ENCODE measurements around the gene PLS3. TPM values are rescaled to one million over a fixed set of nuclear protein-coding genes. Genes with fewer than 3 reads are reported as not detected.
"Not testable (repeated sequence)": the region's sequence is repeated elsewhere in the genome, so short reads cannot be mapped to it uniquely, and the experiment has no call there.

Gene PLS3
- total and polyA plus RNA-seq, 9 donors = 74.7 to 134 (median 95.8) TPM

GRCh38 chrX:115535421-115535820 is 25.6 kb upstream of the PLS3 start:
- H3K4me3 ChIP-seq (ENCODE audit: low read length) = no peak overlapping the region
- no peaks in the 10 kb centered on the region for H3K9me3 ChIP-seq (replicated peaks; ENCODE audit: control insufficient read depth, low read depth, low read length)
- no peaks in the 10 kb centered on the region for H3K36me3 ChIP-seq (ENCODE audit: control insufficient read depth, insufficient read depth, low read length)
- no peaks in the 10 kb centered on the region for H3K4me1 ChIP-seq (ENCODE audit: control insufficient read depth, insufficient read depth, low read length)
- no peak overlapping the region for H3K27ac ChIP-seq (ENCODE audit: low read length)
- H3K27me3 ChIP-seq (ENCODE audit: control insufficient read depth, insufficient read depth, low read length) = peaks cover 27% of the 10 kb centered on the region
- peak; percentile 4 for DNase-seq

- Histone ChIP-seq H3K27ac (ENCODE audit: low read length) (no peak overlapping the region), H3K27me3 (ENCODE audit: control insufficient read depth, insufficient read depth, low read length) (peaks cover 27% of the 10 kb centered on the region), H3K4me3 (ENCODE audit: low read length) (no peak overlapping the region), H3K4me1 (ENCODE audit: control insufficient read depth, insufficient read depth, low read length) (no peaks in the 10 kb centered on the region), H3K9me3 (replicated peaks; ENCODE audit: control insufficient read depth, low read depth, low read length) (no peaks in the 10 kb centered on the region), H3K36me3 (ENCODE audit: control insufficient read depth, insufficient read depth, low read length) (no peaks in the 10 kb centered on the region)
- DNase-seq = no peak
- no CpG with 5 or more reads among the region's 1 CpG for WGBS (ENCODE audit: insufficient coverage)
These were observed 25.1 kb upstream of the PLS3 start for GRCh38 chrX:115535844-115536243.

GRCh38 chrX:115539841-115540240 is 21.1 kb upstream of the PLS3 start:
- Histone ChIP-seq H3K27me3 (ENCODE audit: control insufficient read depth, insufficient read depth, low read length) (peaks cover 15% of the 10 kb centered on the region), H3K9me3 (replicated peaks; ENCODE audit: control insufficient read depth, low read depth, low read length) (no peaks in the 10 kb centered on the region), H3K36me3 (ENCODE audit: control insufficient read depth, insufficient read depth, low read length) (no peaks in the 10 kb centered on the region), H3K27ac (ENCODE audit: low read length) (no peak overlapping the region), H3K4me1 (ENCODE audit: control insufficient read depth, insufficient read depth, low read length) (no peaks in the 10 kb centered on the region), H3K4me3 (ENCODE audit: low read length) (no peak overlapping the region)
- DNase-seq = no peak
- no CpG with 5 or more reads among the region's 2 CpGs for WGBS (ENCODE audit: insufficient coverage)

- H3K36me3 ChIP-seq (ENCODE audit: control insufficient read depth, insufficient read depth, low read length); H3K9me3 ChIP-seq (replicated peaks; ENCODE audit: control insufficient read depth, low read depth, low read length); H3K27ac ChIP-seq (ENCODE audit: low read length); H3K4me3 ChIP-seq (ENCODE audit: low read length); DNase-seq; H3K4me1 ChIP-seq (ENCODE audit: control insufficient read depth, insufficient read depth, low read length): not testable (repeated sequence)
- peaks cover 18% of the 10 kb centered on the region for H3K27me3 ChIP-seq (ENCODE audit: control insufficient read depth, insufficient read depth, low read length)
- WGBS (ENCODE audit: insufficient coverage) = 77% methylated on average over 8 of the region's 10 CpGs
These were observed 19.9 kb upstream of the PLS3 start for GRCh38 chrX:115541045-115541444.

GRCh38 chrX:115547448-115547847 is 13.5 kb upstream of the PLS3 start:
- Histone ChIP-seq H3K4me1 (ENCODE audit: control insufficient read depth, insufficient read depth, low read length) (no peaks in the 10 kb centered on the region), H3K27me3 (ENCODE audit: control insufficient read depth, insufficient read depth, low read length) (peaks cover 17% of the 10 kb centered on the region), H3K36me3 (ENCODE audit: control insufficient read depth, insufficient read depth, low read length) (no peaks in the 10 kb centered on the region), H3K9me3 (replicated peaks; ENCODE audit: control insufficient read depth, low read depth, low read length) (no peaks in the 10 kb centered on the region), H3K4me3 (ENCODE audit: low read length) (no peak overlapping the region), H3K27ac (ENCODE audit: low read length) (no peak overlapping the region)
- no peak for DNase-seq
- no CpG with 5 or more reads among the region's 2 CpGs for WGBS (ENCODE audit: insufficient coverage)

GRCh38 chrX:115549008-115549407 is 12.0 kb upstream of the PLS3 start:
- WGBS (ENCODE audit: insufficient coverage) = no CpG with 5 or more reads among the region's 3 CpGs
- Histone ChIP-seq H3K4me3 (ENCODE audit: low read length) (no peak overlapping the region), H3K9me3 (replicated peaks; ENCODE audit: control insufficient read depth, low read depth, low read length) (no peaks in the 10 kb centered on the region), H3K36me3 (ENCODE audit: control insufficient read depth, insufficient read depth, low read length) (no peaks in the 10 kb centered on the region), H3K4me1 (ENCODE audit: control insufficient read depth, insufficient read depth, low read length) (no peaks in the 10 kb centered on the region), H3K27ac (ENCODE audit: low read length) (no peak overlapping the region), H3K27me3 (ENCODE audit: control insufficient read depth, insufficient read depth, low read length) (peaks cover 20% of the 10 kb centered on the region)
- DNase-seq = no peak

GRCh38 chrX:115553171-115553570 is 7.8 kb upstream of the PLS3 start:
- DNase-seq = no peak
- peaks cover 15% of the 10 kb centered on the region for H3K27me3 ChIP-seq (ENCODE audit: control insufficient read depth, insufficient read depth, low read length)
- no peaks in the 10 kb centered on the region for H3K4me1 ChIP-seq (ENCODE audit: control insufficient read depth, insufficient read depth, low read length)
- H3K36me3 ChIP-seq (ENCODE audit: control insufficient read depth, insufficient read depth, low read length) = no peaks in the 10 kb centered on the region
- H3K27ac ChIP-seq (ENCODE audit: low read length) = no peak overlapping the region
- H3K4me3 ChIP-seq (ENCODE audit: low read length) = no peak overlapping the region
- H3K9me3 ChIP-seq (replicated peaks; ENCODE audit: control insufficient read depth, low read depth, low read length) = no peaks in the 10 kb centered on the region
- WGBS (ENCODE audit: insufficient coverage) = 55% methylated on average over 2 of the region's 5 CpGs

- H3K27ac ChIP-seq (ENCODE audit: low read length) = no peak overlapping the region
These were observed 1.3 kb upstream of the PLS3 start for GRCh38 chrX:115559672-115560071.

GRCh38 chrX:115560211-115560977 is 580 bp upstream of the PLS3 start:
- H3K36me3 ChIP-seq (ENCODE audit: control insufficient read depth, insufficient read depth, low read length) = no peaks in the 10 kb centered on the region
- 13% methylated on average over 6 of the region's 10 CpGs for WGBS (ENCODE audit: insufficient coverage)
- peaks cover 34% of the 10 kb centered on the region for H3K27me3 ChIP-seq (ENCODE audit: control insufficient read depth, insufficient read depth, low read length)
- H3K4me3 ChIP-seq (ENCODE audit: low read length) = peak overlapping the region; percentile 74
- no peaks in the 10 kb centered on the region for H3K9me3 ChIP-seq (replicated peaks; ENCODE audit: control insufficient read depth, low read depth, low read length)
- H3K4me1 ChIP-seq (ENCODE audit: control insufficient read depth, insufficient read depth, low read length) = no peaks in the 10 kb centered on the region
- H3K27ac ChIP-seq (ENCODE audit: low read length) = peak overlapping the region; percentile 93
- DNase-seq = no peak

More at GRCh38 chrX:115559672-115560071, 1.3 kb upstream of the PLS3 start:
- Histone ChIP-seq H3K4me3 (ENCODE audit: low read length) (no peak overlapping the region), H3K36me3 (ENCODE audit: control insufficient read depth, insufficient read depth, low read length) (no peaks in the 10 kb centered on the region), H3K9me3 (replicated peaks; ENCODE audit: control insufficient read depth, low read depth, low read length) (no peaks in the 10 kb centered on the region), H3K27me3 (ENCODE audit: control insufficient read depth, insufficient read depth, low read length) (peaks cover 35% of the 10 kb centered on the region), H3K4me1 (ENCODE audit: control insufficient read depth, insufficient read depth, low read length) (no peaks in the 10 kb centered on the region)
- no peak for DNase-seq
- WGBS (ENCODE audit: insufficient coverage) = 80% methylated on average over 1 of the region's 3 CpGs

- 3% methylated on average over 48 of the region's 55 CpGs for WGBS (ENCODE audit: insufficient coverage)
- H3K9me3 ChIP-seq (replicated peaks; ENCODE audit: control insufficient read depth, low read depth, low read length) = no peaks in the 10 kb centered on the region
- H3K27ac ChIP-seq (ENCODE audit: low read length) = peak overlapping the region; percentile 93
- peak; percentile 68 for DNase-seq
- peak overlapping the region; percentile 74 for H3K4me3 ChIP-seq (ENCODE audit: low read length)
- H3K4me1 ChIP-seq (ENCODE audit: control insufficient read depth, insufficient read depth, low read length) = no peaks in the 10 kb centered on the region
- no peaks in the 10 kb centered on the region for H3K36me3 ChIP-seq (ENCODE audit: control insufficient read depth, insufficient read depth, low read length)
- H3K27me3 ChIP-seq (ENCODE audit: control insufficient read depth, insufficient read depth, low read length) = peaks cover 31% of the 10 kb centered on the region
These were observed 868 bp downstream of the PLS3 start for GRCh38 chrX:115561605-115562479.
